ENCODE measurements around the gene CROCC2.

- TF ChIP-seq POLR2A (IDR thresholded peaks at IDR 0.05; ENCODE audit: borderline replicate concordance, extremely low read depth, insufficient read depth, insufficient read length): no peak
- TF ChIP-seq, protein P1, sequence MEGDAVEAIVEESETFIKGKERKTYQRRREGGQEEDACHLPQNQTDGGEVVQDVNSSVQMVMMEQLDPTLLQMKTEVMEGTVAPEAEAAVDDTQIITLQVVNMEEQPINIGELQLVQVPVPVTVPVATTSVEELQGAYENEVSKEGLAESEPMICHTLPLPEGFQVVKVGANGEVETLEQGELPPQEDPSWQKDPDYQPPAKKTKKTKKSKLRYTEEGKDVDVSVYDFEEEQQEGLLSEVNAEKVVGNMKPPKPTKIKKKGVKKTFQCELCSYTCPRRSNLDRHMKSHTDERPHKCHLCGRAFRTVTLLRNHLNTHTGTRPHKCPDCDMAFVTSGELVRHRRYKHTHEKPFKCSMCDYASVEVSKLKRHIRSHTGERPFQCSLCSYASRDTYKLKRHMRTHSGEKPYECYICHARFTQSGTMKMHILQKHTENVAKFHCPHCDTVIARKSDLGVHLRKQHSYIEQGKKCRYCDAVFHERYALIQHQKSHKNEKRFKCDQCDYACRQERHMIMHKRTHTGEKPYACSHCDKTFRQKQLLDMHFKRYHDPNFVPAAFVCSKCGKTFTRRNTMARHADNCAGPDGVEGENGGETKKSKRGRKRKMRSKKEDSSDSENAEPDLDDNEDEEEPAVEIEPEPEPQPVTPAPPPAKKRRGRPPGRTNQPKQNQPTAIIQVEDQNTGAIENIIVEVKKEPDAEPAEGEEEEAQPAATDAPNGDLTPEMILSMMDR (IDR thresholded peaks at IDR 0.05 in 2 of 3, conservative IDR thresholded peaks at IDR 0.05 in 1 of 3; ENCODE audit: borderline replicate concordance in 1 of 3, insufficient read depth in 1 of 3, low read depth in 2 of 3, low read length in 2 of 3): no peak
- no peak for TF ChIP-seq EZH2 (IDR thresholded peaks at IDR 0.05)
- TF ChIP-seq FOSL1 (IDR thresholded peaks at IDR 0.05; ENCODE audit: low read depth): no peak
- TF ChIP-seq TCF7L2 (IDR thresholded peaks at IDR 0.05; ENCODE audit: borderline replicate concordance, extremely low read depth, insufficient read depth, insufficient read length): no peak
- TF ChIP-seq, protein P2, sequence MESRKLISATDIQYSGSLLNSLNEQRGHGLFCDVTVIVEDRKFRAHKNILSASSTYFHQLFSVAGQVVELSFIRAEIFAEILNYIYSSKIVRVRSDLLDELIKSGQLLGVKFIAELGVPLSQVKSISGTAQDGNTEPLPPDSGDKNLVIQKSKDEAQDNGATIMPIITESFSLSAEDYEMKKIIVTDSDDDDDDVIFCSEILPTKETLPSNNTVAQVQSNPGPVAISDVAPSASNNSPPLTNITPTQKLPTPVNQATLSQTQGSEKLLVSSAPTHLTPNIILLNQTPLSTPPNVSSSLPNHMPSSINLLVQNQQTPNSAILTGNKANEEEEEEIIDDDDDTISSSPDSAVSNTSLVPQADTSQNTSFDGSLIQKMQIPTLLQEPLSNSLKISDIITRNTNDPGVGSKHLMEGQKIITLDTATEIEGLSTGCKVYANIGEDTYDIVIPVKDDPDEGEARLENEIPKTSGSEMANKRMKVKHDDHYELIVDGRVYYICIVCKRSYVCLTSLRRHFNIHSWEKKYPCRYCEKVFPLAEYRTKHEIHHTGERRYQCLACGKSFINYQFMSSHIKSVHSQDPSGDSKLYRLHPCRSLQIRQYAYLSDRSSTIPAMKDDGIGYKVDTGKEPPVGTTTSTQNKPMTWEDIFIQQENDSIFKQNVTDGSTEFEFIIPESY (IDR thresholded peaks at IDR 0.05; ENCODE audit: extremely low read depth, insufficient replicate concordance, low read length): no peak
- TF ChIP-seq RAD21 (IDR thresholded peaks at IDR 0.05; ENCODE audit: low read depth): no peak
- TF ChIP-seq POLR2AphosphoS5 (IDR thresholded peaks at IDR 0.05; ENCODE audit: low read depth, low read length): no peak
These were observed 114.1 kb downstream of the CROCC2 start for GRCh38 chr2:241020201-241020600.
